Astrocyte of the hippocampus (primary cell): ENCODE measurements around the gene SLC8A3.
A peak's percentile ranks its signal among the peaks of the same experiment; 100 is the strongest.

Experiments used
- DNase-seq: peaks from one replicate; pipeline ENCODE4 v3.0.0; 2011; ENCODE audit warnings: low read depth, low spot score

SLC8A3 gene

GRCh38 chr14:70121521-70121920, 67.2 kb downstream of the SLC8A3 start:
- DNase-seq: no peak

GRCh38 chr14:70118064-70118463, 70.7 kb downstream of the SLC8A3 start:
- DNase-seq: no peak

- no peak for DNase-seq
These were observed 72.5 kb downstream of the SLC8A3 start for GRCh38 chr14:70116278-70116677.

- DNase-seq: no peak
These were observed 74.1 kb downstream of the SLC8A3 start for GRCh38 chr14:70114621-70115156.

GRCh38 chr14:70113211-70113610, 75.5 kb downstream of the SLC8A3 start:
- no peak for DNase-seq

DNA sequence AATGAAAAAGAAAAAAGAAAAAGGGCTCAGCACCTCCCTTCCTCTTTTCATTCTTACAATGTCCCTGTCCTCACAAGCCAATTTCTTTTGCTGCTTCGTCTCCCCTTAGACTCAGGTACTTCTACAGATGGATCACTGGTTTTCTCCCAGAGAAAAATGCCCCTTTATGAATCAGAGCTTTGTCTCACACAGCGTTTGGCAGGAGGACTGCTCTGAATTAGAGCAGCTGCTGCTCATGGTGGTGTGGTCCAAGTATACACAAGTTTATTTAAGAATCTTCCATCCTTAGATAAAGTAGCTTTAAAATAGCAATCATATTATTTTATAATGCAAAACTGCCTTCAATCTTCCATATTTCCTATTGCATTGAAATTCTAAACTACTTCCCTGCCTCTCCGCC, 80.3 kb downstream of the SLC8A3 start:
- DNase-seq: no peak

DNA sequence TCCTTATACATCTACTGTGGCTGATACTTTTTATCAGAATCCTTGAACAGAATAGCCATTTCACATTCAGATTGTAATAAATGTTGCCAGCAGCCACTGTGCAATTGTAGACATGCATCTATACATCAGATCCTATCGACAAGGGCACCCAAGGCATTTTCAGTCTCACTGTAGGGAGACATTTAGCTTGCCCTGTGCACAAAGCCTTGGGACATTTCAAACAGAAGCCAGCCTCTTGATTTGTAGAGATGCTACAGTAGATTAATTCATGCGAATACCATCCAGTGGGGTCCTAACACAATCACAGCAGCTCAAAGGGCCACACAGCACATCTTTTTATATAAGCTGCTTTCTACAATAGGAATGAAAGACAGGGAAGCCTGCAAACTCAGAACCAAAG, 81.4 kb downstream of the SLC8A3 start:
- DNase-seq: no peak

DNA sequence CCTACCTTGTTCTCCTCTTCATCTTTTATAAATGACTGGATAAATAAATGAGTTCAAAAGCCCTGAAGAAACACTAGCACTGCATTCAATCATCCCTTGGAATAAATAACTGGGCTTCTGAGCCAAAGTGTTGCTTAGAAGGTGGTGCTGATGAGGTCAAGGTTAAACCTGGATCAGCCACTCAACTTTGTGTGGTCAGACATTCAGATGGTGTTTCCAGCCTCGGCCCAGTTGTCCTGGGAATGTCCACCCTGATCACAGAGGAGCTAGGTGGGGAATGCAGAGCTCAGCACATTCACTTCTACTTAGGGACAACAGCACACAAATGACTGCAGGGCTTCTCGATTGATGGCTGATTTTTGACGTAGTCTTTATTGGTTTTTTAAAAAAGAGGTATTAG, 88.7 kb downstream of the SLC8A3 start:
- no peak for DNase-seq

DNA sequence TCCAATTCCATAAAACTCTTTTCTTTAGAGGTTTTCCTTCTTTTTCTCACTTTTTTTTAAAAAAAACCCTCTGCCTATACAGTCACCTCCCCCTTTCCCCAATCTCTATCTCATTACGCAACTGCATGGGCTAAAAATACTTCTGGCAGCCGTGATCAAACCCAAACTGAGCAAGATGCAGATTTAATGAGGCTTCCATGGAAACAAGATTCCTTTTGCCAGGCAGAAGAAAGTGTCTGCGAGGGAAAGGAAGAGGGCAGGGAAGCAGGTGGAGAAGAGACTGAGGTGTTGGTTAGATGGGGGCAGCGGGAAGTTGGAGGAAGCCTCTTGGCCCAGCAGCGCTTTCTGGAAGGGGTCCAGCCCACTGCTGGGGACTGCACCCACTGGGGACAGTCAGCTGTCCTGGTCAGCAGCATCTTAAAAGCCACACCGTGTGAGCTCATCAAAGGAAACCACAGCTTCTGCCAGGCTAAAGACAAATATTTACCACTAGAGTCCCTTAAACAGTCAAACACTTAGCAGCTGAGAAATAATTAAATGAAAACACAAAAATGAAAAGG, 90.4 kb downstream of the SLC8A3 start:
- DNase-seq: no peak

GRCh38 chr14:70097576-70098249, 91.0 kb downstream of the SLC8A3 start:
- no peak for DNase-seq

GRCh38 chr14:70096866-70097265, 91.9 kb downstream of the SLC8A3 start:
- DNase-seq: peak; percentile 17

DNA sequence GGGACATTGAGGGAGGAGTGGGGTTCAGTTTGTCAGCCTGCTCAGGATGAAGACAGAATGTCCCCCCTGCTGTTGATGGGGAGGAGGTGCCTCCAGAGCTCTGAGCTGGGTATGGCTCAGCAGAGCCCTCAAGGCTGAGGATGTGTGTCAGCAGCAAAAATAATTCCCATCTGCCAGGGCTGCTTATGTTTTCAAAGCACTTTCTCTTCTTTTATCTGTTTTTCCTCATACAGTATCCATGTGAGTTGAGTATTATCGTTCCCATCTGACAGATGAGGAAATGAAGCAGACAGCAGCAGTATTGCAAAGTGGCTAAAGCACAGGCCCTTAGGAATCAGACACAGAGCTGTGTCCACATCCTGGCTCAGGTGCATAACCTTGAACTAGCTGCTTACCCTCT, 94.1 kb downstream of the SLC8A3 start:
- DNase-seq: no peak

DNA sequence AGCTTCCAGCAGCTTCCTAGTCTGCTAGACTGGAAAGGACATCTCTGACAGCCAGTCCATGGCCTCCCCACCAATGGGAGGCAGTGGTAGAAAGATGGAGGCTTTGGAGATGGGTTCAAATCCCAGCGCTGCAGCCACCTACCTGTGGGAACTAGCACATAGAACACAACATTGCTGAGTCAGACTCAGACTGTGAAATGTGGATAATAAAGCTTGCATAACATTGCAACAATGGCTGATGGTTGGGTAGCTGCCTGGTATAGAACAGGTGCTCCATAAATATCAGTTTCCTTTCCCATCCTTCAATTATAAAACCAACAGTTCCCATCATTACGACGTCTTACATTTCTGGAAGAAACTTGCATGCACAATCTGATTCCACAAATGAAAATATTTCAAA, 94.6 kb downstream of the SLC8A3 start:
- DNase-seq: no peak

- DNase-seq: no peak
These were observed 95.6 kb downstream of the SLC8A3 start for GRCh38 chr14:70093156-70093555.

DNA sequence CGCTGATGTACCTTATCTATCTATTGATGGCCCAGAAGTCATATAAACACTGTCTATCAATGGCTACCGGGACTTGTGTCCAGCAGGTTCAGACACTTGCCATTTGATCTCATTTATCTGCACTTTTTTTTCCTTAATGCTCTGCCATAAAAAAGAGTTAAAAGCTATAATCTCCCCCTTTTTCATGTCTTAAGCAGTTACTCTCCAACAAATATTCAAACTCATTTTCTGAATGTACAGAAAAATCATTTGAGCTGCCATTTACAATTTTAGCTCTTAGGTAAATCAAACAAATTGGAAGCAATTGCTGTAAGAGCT, 101.4 kb downstream of the SLC8A3 start:
- DNase-seq: no peak

- peak; percentile 48 for DNase-seq
These were observed 101.9 kb downstream of the SLC8A3 start for GRCh38 chr14:70086685-70087379.

GRCh38 chr14:70084226-70084625, 104.5 kb downstream of the SLC8A3 start:
- DNase-seq: no peak

GRCh38 chr14:70082394-70082793, 106.4 kb downstream of the SLC8A3 start:
- no peak for DNase-seq

GRCh38 chr14:70080076-70080475, 108.7 kb downstream of the SLC8A3 start:
- DNase-seq: no peak

DNA sequence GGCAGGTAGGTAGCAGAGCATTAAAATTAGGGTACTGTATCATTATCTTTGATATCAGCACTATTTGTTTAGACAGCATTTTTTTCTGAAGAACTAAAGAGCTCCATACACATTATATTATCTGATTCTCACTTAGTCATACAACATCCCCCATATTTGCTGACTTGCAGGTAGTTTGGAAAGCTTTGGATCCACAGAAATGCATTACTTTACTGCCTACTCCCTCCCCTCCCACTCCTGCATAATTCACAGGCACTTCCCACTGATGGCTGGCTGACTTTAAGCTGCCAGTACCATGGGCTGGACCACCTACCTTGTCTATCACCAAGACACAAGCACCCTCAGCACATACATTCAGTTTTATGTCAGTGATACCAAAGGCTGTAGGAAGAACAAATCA, 110.4 kb downstream of the SLC8A3 start:
- no peak for DNase-seq

DNA sequence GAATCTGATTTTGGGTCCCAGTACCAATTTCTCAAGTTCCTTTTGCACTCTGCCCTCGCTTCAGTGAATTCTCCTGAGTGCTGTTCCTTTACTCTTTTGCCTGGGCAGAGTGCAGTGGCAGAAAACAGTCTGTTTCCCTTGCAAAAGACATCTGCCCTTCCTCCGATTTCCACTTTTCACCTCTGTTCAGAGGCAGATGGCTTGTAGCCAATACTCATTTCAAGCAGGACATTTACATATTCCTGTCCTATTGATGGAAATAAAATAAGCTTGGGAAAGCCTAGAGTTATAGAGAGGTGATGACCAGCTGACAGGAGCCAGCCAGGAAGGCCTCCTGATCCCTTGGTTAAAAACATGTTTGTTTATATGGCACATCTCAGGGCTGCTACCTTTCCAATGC, 111.0 kb downstream of the SLC8A3 start:
- DNase-seq: no peak

GRCh38 chr14:70077005-70077404, 111.7 kb downstream of the SLC8A3 start:
- no peak for DNase-seq

- DNase-seq: peak; percentile 41
These were observed 114.7 kb downstream of the SLC8A3 start for GRCh38 chr14:70073924-70074566.
